HepG2 (cell line): ENCODE data around the gene MATK.

ENCODE experiments used
- ATF1 ChIP-seq: IDR thresholded peaks from 2 replicates; pipeline ENCODE4 v1.6.1; 2016; ENCODE audit warnings: mild to moderate bottlenecking, control low read depth
- ELK4 ChIP-seq: sonication (generic); formaldehyde crosslinking; IDR thresholded peaks from 2 replicates; pipeline ENCODE4 v1.9.0; 2021; ENCODE audit warnings: missing genetic modification reagents, borderline replicate concordance
- FOXM1 ChIP-seq: sonication (generic); formaldehyde crosslinking; IDR thresholded peaks from 2 replicates; pipeline ENCODE4 v1.5.0; 2020; ENCODE audit warnings: missing genetic modification reagents
- GTF3A ChIP-seq: sonication (generic); formaldehyde crosslinking; conservative IDR thresholded peaks from 2 replicates; pipeline ENCODE4 v1.4.0; 2020; ENCODE audit warnings: mild to moderate bottlenecking, missing genetic modification reagents
- POLR2A ChIP-seq, 2 experiments: IDR thresholded peaks; 2 replicates each; pipeline ENCODE4 v1.6.1; 2011; ENCODE audit warnings: low read depth in 2 of 2, low read length in 2 of 2, mild to moderate bottlenecking in 1 of 2, moderate library complexity in 1 of 2; ENCODE audit not compliant: insufficient read depth in 1 of 2
- RNF2 ChIP-seq: fragments of 450-650 bp; conservative IDR thresholded peaks from 2 replicates; pipeline ENCODE4 v1.6.1; 2016; ENCODE audit warnings: low read depth
- SOX13 ChIP-seq, 3 experiments: fragments of 450-650 bp in 1 of 3; sonication (generic) in 1 of 3; formaldehyde crosslinking in 1 of 3; IDR thresholded peaks in 2 of 3; conservative IDR thresholded peaks in 1 of 3; 2 replicates each; pipeline versions ENCODE4 v1.5.0 to v1.6.1; 2016 to 2020; ENCODE audit warnings: antibody characterized with exemption in 1 of 3, mild to moderate bottlenecking in 1 of 3, missing compliant biosample characterization in 1 of 3, missing genetic modification reagents in 1 of 3, moderate library complexity in 1 of 3
- ZBTB21 ChIP-seq: sonication (generic); formaldehyde crosslinking; IDR thresholded peaks from 2 replicates; pipeline ENCODE4 v1.4.0; 2020; ENCODE audit warnings: missing genetic modification reagents
- ZBTB42 ChIP-seq: sonication (generic); formaldehyde crosslinking; IDR thresholded peaks from 2 replicates; pipeline ENCODE4 v1.5.0; 2020; ENCODE audit warnings: mild to moderate bottlenecking, missing genetic modification reagents
- ZNF276 ChIP-seq: sonication (generic); formaldehyde crosslinking; IDR thresholded peaks from 2 replicates; pipeline ENCODE4 v1.4.0; 2020; ENCODE audit warnings: mild to moderate bottlenecking, low read depth, missing genetic modification reagents
- ZNF552 ChIP-seq: sonication (generic); formaldehyde crosslinking; IDR thresholded peaks from 2 replicates; pipeline ENCODE4 v1.9.0; 2022; ENCODE audit warnings: missing genetic modification reagents, mild to moderate bottlenecking, borderline replicate concordance
- ZNF597 ChIP-seq: sonication (generic); formaldehyde crosslinking; IDR thresholded peaks from 2 replicates; pipeline ENCODE4 v1.5.0; 2020; ENCODE audit warnings: missing genetic modification reagents
- TF ChIP-seq, protein P1 (sequence below): sonication (generic); formaldehyde crosslinking; IDR thresholded peaks from 2 replicates; pipeline ENCODE4 v1.5.0; 2020; ENCODE audit warnings: mild to moderate bottlenecking, missing genetic modification reagents, moderate library complexity
- TF ChIP-seq, protein P2 (sequence below): sonication (generic); formaldehyde crosslinking; IDR thresholded peaks from 2 replicates; pipeline ENCODE4 v1.4.0; 2020; ENCODE audit warnings: missing genetic modification reagents

DNA sequence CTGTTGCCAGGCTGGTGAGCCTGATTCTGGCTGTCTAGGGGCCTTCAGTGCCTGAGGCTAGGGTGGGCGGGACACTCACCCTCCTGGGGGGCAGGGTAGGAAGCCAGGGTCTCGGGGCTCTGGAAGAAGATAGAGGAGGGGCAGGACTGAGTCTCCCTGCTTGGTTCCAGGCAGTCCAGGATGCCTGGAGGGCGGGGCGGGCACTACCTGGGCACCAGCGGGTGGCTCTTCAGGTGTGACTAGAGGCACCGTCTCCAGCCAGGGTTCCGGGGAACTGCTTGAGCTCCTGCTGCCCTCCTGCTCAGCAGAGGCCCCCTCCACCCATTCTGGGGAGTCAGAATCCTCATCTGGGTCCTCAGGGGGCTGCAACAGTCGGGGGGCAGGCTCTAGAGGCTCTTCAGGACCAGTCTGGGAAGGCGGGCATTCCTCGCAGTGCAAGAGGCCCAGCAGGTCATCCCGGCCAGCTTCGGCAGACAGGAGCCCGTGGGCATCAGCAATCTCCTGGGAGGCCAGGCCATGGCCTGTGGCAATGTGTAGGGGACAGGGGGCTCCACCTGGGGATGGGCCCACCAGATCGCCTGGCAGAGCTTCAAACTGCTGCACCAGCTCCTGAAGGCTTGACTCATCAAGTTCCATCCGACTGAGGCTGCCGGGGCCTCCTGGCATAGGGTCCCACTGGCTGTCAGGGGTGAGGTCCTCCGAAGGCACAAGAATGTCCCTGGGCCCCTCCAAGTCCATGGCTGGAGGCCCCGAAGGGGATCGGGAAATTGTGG lies 26.5 kb downstream of the MATK start:
- TF ChIP-seq FOXM1 (CRISPR knock-in tag), result no peak
- no peak for TF ChIP-seq SOX13 (IDR thresholded peaks at IDR 0.05)
- TF ChIP-seq SOX13 (CRISPR knock-in tag; conservative IDR thresholded peaks at IDR 0.05 in 1 of 2, IDR thresholded peaks at IDR 0.05 in 1 of 2), result no peak
- TF ChIP-seq, protein P1, sequence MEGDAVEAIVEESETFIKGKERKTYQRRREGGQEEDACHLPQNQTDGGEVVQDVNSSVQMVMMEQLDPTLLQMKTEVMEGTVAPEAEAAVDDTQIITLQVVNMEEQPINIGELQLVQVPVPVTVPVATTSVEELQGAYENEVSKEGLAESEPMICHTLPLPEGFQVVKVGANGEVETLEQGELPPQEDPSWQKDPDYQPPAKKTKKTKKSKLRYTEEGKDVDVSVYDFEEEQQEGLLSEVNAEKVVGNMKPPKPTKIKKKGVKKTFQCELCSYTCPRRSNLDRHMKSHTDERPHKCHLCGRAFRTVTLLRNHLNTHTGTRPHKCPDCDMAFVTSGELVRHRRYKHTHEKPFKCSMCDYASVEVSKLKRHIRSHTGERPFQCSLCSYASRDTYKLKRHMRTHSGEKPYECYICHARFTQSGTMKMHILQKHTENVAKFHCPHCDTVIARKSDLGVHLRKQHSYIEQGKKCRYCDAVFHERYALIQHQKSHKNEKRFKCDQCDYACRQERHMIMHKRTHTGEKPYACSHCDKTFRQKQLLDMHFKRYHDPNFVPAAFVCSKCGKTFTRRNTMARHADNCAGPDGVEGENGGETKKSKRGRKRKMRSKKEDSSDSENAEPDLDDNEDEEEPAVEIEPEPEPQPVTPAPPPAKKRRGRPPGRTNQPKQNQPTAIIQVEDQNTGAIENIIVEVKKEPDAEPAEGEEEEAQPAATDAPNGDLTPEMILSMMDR (CRISPR knock-in tag), result no peak
- no peak for TF ChIP-seq ZBTB42 (CRISPR knock-in tag)
- no peak for TF ChIP-seq ZBTB21 (CRISPR knock-in tag)
- TF ChIP-seq RNF2, result no peak
- no peak for TF ChIP-seq ZNF597 (CRISPR knock-in tag)
- TF ChIP-seq ATF1 (CRISPR knock-in tag), result no peak
- no peak for TF ChIP-seq ELK4 (CRISPR knock-in tag)
- TF ChIP-seq POLR2A (IDR thresholded peaks at IDR 0.05; ENCODE audit: insufficient read depth in 1 of 2, low read depth in 2 of 2, low read length in 2 of 2), result no peak
- no peak for TF ChIP-seq GTF3A (CRISPR knock-in tag)
- TF ChIP-seq, protein P2, sequence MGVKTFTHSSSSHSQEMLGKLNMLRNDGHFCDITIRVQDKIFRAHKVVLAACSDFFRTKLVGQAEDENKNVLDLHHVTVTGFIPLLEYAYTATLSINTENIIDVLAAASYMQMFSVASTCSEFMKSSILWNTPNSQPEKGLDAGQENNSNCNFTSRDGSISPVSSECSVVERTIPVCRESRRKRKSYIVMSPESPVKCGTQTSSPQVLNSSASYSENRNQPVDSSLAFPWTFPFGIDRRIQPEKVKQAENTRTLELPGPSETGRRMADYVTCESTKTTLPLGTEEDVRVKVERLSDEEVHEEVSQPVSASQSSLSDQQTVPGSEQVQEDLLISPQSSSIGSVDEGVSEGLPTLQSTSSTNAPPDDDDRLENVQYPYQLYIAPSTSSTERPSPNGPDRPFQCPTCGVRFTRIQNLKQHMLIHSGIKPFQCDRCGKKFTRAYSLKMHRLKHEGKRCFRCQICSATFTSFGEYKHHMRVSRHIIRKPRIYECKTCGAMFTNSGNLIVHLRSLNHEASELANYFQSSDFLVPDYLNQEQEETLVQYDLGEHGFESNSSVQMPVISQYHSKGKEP (CRISPR knock-in tag), result no peak
- TF ChIP-seq ZNF276 (CRISPR knock-in tag), result no peak
- no peak for TF ChIP-seq ZNF552
